ENCODE measurements around the gene DAB2IP. TPM values are rescaled to one million over a fixed set of nuclear protein-coding genes. Genes with fewer than 3 reads are reported as not detected.

The DAB2IP gene
- total RNA-seq, 1 donor from 2014 or later, result 104 TPM

GRCh38 chr9:121711797-121712196 is 60.4 kb downstream of the DAB2IP start:
- DNase-seq (ENCODE audit: low spot score), result no peak
- Mint-ChIP-seq H3K4me3 (ENCODE audit: unreplicated experiment) (no peak overlapping the region), H3K9me3 (ENCODE audit: unreplicated experiment) (no peaks in the 10 kb centered on the region), H3K27ac (ENCODE audit: unreplicated experiment) (no peak overlapping the region), H3K27me3 (ENCODE audit: unreplicated experiment) (peaks cover 10% of the 10 kb centered on the region), H3K36me3 (ENCODE audit: low read depth, unreplicated experiment) (peaks cover 17% of the 10 kb centered on the region), H3K4me1 (ENCODE audit: unreplicated experiment) (peaks cover 24% of the 10 kb centered on the region)
- TF ChIP-seq CTCF (IDR thresholded peaks at IDR 0.05; ENCODE audit: unreplicated experiment), result no peak

- Mint-ChIP-seq H3K36me3 (ENCODE audit: low read depth, unreplicated experiment) (peaks cover 14% of the 10 kb centered on the region), H3K4me1 (ENCODE audit: unreplicated experiment) (peaks cover 24% of the 10 kb centered on the region), H3K9me3 (ENCODE audit: unreplicated experiment) (no peaks in the 10 kb centered on the region), H3K27ac (ENCODE audit: unreplicated experiment) (peak overlapping the region; percentile 8), H3K27me3 (ENCODE audit: unreplicated experiment) (peaks cover 10% of the 10 kb centered on the region), H3K4me3 (ENCODE audit: unreplicated experiment) (peak overlapping the region; percentile 2)
- TF ChIP-seq CTCF (IDR thresholded peaks at IDR 0.05; ENCODE audit: unreplicated experiment), result no peak
- no peak for DNase-seq (ENCODE audit: low spot score)
Measured at GRCh38 chr9:121713400-121714070, 62.1 kb downstream of the DAB2IP start.

- no peak for TF ChIP-seq CTCF (IDR thresholded peaks at IDR 0.05; ENCODE audit: unreplicated experiment)
- Mint-ChIP-seq H3K27me3 (ENCODE audit: unreplicated experiment) (peaks cover 14% of the 10 kb centered on the region), H3K4me3 (ENCODE audit: unreplicated experiment) (peak overlapping the region; percentile 2), H3K4me1 (ENCODE audit: unreplicated experiment) (peaks cover 31% of the 10 kb centered on the region), H3K9me3 (ENCODE audit: unreplicated experiment) (no peaks in the 10 kb centered on the region), H3K36me3 (ENCODE audit: low read depth, unreplicated experiment) (peaks cover 17% of the 10 kb centered on the region), H3K27ac (ENCODE audit: unreplicated experiment) (peak overlapping the region; percentile 8)
- no peak for DNase-seq (ENCODE audit: low spot score)
Measured at GRCh38 chr9:121714075-121714705, 62.8 kb downstream of the DAB2IP start.

GRCh38 chr9:121714873-121715272 is 63.4 kb downstream of the DAB2IP start:
- peaks cover 14% of the 10 kb centered on the region for H3K36me3 Mint-ChIP-seq (ENCODE audit: low read depth, unreplicated experiment)
- H3K27ac Mint-ChIP-seq (ENCODE audit: unreplicated experiment), result no peak overlapping the region
- no peak for TF ChIP-seq CTCF (IDR thresholded peaks at IDR 0.05; ENCODE audit: unreplicated experiment)
- H3K9me3 Mint-ChIP-seq (ENCODE audit: unreplicated experiment), result no peaks in the 10 kb centered on the region
- H3K27me3 Mint-ChIP-seq (ENCODE audit: unreplicated experiment), result peaks cover 14% of the 10 kb centered on the region
- H3K4me3 Mint-ChIP-seq (ENCODE audit: unreplicated experiment), result no peak overlapping the region
- DNase-seq (ENCODE audit: low spot score), result no peak
- H3K4me1 Mint-ChIP-seq (ENCODE audit: unreplicated experiment), result peaks cover 36% of the 10 kb centered on the region

Measured in endothelial cell (in vitro differentiated cells).